ENCODE data around the gene ZNF573.

DNA sequence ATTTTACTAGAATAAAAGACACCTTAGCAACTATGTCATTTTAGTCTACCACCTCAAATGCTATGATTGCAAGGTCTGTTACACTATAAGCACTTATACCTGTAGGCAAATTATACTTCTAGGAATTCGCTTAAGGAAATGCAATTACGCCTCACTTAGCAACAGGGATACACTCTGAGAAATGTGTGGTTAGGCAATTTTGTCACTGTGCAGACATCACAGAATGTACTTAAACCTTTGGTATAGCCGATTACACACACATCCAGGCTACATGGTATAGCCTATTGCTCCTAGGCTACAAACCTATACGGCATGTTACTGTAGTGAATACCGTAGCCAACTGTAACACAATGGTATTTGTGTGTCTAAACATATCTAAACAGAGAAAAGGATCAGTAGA, 30.0 kb upstream of the ZNF573 start:
- no peak for TF ChIP-seq JUN (IDR thresholded peaks at IDR 0.05; ENCODE audit: borderline replicate concordance, insufficient read depth, insufficient read length, low read depth)
- TF ChIP-seq, protein P1, sequence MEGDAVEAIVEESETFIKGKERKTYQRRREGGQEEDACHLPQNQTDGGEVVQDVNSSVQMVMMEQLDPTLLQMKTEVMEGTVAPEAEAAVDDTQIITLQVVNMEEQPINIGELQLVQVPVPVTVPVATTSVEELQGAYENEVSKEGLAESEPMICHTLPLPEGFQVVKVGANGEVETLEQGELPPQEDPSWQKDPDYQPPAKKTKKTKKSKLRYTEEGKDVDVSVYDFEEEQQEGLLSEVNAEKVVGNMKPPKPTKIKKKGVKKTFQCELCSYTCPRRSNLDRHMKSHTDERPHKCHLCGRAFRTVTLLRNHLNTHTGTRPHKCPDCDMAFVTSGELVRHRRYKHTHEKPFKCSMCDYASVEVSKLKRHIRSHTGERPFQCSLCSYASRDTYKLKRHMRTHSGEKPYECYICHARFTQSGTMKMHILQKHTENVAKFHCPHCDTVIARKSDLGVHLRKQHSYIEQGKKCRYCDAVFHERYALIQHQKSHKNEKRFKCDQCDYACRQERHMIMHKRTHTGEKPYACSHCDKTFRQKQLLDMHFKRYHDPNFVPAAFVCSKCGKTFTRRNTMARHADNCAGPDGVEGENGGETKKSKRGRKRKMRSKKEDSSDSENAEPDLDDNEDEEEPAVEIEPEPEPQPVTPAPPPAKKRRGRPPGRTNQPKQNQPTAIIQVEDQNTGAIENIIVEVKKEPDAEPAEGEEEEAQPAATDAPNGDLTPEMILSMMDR (IDR thresholded peaks at IDR 0.05; ENCODE audit: extremely low read depth in 1 of 2, insufficient read depth in 1 of 2, low read depth in 1 of 2, low read length in 2 of 2) = no peak
- no peak for TF ChIP-seq GATA2 (IDR thresholded peaks at IDR 0.05; ENCODE audit: insufficient read depth, insufficient read length, low read depth, low read length)
- no peak for TF ChIP-seq POLR2AphosphoS5 (IDR thresholded peaks at IDR 0.05; ENCODE audit: insufficient read depth, low read depth, low read length)
- TF ChIP-seq EZH2 (IDR thresholded peaks at IDR 0.05; ENCODE audit: borderline replicate concordance, low read depth, low read length, severe bottlenecking) = no peak
- no peak for TF ChIP-seq POLR2A (IDR thresholded peaks at IDR 0.05; ENCODE audit: low read depth, low read length)
- TF ChIP-seq MAX (IDR thresholded peaks at IDR 0.05; ENCODE audit: insufficient read depth, insufficient read length) = no peak
